ENCODE results near the gene FAM200C.

DNA sequence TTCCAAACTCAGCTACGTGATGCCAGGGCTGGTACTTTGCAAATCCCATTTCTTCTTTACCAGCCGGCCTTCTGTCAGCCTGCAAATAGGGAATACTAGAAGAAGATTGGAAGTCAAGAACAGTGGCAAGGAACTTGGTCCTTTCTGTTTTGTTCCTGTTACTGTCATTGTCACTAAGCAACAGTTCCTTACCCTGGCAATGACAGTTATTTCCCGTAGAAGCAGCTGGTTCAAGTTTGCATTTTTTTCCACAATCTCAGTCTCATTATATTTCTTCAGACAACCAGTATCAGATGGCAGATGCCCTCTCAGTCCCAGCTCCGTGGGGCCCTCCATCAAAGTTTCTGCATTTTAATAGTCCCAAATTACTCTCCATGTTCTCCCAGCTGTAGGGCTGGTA lies 20.3 kb downstream of the FAM200C start:
- TF ChIP-seq, protein P1, sequence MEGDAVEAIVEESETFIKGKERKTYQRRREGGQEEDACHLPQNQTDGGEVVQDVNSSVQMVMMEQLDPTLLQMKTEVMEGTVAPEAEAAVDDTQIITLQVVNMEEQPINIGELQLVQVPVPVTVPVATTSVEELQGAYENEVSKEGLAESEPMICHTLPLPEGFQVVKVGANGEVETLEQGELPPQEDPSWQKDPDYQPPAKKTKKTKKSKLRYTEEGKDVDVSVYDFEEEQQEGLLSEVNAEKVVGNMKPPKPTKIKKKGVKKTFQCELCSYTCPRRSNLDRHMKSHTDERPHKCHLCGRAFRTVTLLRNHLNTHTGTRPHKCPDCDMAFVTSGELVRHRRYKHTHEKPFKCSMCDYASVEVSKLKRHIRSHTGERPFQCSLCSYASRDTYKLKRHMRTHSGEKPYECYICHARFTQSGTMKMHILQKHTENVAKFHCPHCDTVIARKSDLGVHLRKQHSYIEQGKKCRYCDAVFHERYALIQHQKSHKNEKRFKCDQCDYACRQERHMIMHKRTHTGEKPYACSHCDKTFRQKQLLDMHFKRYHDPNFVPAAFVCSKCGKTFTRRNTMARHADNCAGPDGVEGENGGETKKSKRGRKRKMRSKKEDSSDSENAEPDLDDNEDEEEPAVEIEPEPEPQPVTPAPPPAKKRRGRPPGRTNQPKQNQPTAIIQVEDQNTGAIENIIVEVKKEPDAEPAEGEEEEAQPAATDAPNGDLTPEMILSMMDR (IDR thresholded peaks at IDR 0.05): no peak
- TF ChIP-seq POLR2A (IDR thresholded peaks at IDR 0.05): no peak
